ENCODE data around the gene FMN1. TPM values are rescaled to one million over a fixed set of nuclear protein-coding genes. Genes with fewer than 3 reads are reported as not detected.

FMN1 gene
- total and polyA plus RNA-seq, 2 of the 8 experiments (the other 6 are each of a cell fraction or from before 2014, with no cell fraction given): 0.27 to 3.7 TPM

GRCh38 chr15:33034588-33034987, 159.9 kb downstream of the FMN1 start (continued):
- TF ChIP-seq GABPA (IDR thresholded peaks at IDR 0.05; ENCODE audit: borderline replicate concordance, insufficient read depth, low read length): no peak
- TF ChIP-seq SIX5 (IDR thresholded peaks at IDR 0.05; ENCODE audit: low read depth, low read length): no peak
- no peak for TF ChIP-seq USF2 (IDR thresholded peaks at IDR 0.05; ENCODE audit: low read length)
- TF ChIP-seq EGR1 (IDR thresholded peaks at IDR 0.05; ENCODE audit: borderline replicate concordance, low read depth, low read length): no peak
